OCI-M2 (cell line): ENCODE measurements around the gene FTSJ3.
A peak's percentile ranks its signal among the peaks of the same experiment; 100 is the strongest.
"Not testable (repeated sequence)": the region's sequence is repeated elsewhere in the genome, so short reads cannot be mapped to it uniquely, and the experiment has no call there.

ENCODE experiments used
- DNase-seq: peaks from one replicate; lab custom pipeline; 2025; ENCODE audit not compliant: unreplicated experiment; lab: John Stamatoyannopoulos, UW

The FTSJ3 gene, protein sequence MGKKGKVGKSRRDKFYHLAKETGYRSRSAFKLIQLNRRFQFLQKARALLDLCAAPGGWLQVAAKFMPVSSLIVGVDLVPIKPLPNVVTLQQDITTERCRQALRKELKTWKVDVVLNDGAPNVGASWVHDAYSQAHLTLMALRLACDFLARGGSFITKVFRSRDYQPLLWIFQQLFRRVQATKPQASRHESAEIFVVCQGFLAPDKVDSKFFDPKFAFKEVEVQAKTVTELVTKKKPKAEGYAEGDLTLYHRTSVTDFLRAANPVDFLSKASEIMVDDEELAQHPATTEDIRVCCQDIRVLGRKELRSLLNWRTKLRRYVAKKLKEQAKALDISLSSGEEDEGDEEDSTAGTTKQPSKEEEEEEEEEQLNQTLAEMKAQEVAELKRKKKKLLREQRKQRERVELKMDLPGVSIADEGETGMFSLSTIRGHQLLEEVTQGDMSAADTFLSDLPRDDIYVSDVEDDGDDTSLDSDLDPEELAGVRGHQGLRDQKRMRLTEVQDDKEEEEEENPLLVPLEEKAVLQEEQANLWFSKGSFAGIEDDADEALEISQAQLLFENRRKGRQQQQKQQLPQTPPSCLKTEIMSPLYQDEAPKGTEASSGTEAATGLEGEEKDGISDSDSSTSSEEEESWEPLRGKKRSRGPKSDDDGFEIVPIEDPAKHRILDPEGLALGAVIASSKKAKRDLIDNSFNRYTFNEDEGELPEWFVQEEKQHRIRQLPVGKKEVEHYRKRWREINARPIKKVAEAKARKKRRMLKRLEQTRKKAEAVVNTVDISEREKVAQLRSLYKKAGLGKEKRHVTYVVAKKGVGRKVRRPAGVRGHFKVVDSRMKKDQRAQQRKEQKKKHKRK

DNA sequence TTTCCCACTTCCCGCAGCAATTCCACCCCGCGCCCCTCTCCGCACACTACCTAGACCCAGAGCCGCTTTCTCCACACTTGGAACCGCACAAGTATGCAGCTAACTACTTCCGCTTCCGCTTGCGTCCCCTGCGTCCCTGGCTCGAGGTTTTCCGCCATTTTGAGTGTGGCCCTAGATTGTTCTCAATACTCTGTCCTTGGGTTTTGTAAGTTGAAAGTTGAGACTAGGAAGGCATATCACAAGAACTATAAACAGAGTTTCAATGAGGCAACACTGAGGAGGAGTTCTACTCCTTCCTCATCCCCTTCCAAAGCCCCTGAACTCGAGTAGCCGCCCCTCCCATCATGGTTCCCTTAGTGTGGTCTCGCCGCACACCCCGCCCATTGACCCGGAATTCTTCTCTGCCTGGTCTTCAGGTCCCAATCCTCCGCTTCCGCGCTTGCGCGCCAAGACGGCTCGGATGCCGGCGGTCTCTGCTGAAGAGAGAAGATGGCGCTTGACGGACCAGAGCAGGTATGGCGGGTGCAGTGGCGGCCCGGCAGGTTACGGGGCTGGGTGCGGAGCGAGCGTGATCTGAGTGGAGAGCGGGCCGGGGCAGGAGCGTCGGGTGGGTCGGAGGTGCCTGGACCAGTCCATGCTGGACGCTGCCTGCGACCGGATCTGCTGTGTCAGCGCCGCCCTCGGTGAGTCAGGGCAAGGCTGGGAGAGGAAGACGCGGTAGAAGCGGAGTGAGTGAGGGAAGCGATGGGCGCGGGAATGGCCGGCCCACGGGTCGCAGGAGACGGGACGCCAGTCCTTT, at the start of gene FTSJ3, which contains the start of gene PSMC5:
TSS of gene FTSJ3 (minus strand) at position 662 of the 799 bp plus-strand sequence. CDS start 761 bp downstream, outside the sequence.
TSS of gene PSMC5 (plus strand) at position 430 of the 799 bp plus-strand sequence. CDS start at position 490, 60 bp downstream.
- DNase-seq: peak; percentile 63

DNA sequence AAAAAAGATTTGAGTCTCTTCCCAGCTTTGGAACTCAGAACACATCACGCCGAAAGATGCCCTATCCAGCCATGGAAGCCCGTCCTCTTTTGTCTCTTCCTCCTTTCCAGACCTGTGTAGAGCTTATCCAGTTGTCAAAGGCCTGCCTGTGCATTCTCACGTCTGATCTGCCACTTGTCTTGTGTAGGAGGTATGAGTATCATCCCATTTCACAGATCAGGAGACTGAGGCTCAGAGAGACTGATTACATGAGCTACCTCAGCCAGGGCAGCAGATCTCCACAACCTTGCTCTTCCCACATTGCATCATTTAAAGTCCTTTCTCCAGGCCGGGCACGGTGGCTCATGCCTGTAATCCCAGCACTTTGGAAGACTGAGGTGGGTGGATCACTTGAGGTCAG, 47.2 kb upstream of the FTSJ3 start:
- not testable (repeated sequence) for DNase-seq

- DNase-seq: not testable (repeated sequence)
Measured at GRCh38 chr17:63874061-63874626, 46.7 kb upstream of the FTSJ3 start.

- DNase-seq: not testable (repeated sequence)
Measured at GRCh38 chr17:63873577-63873976, 46.1 kb upstream of the FTSJ3 start, which contains the start of gene CSH2. CSH2 (minus strand) TSS chr17:63873677; CDS start chr17:63873614, 63 bp downstream.

GRCh38 chr17:63871646-63872365, 44.3 kb upstream of the FTSJ3 start:
- not testable (repeated sequence) for DNase-seq

- not testable (repeated sequence) for DNase-seq
Measured at GRCh38 chr17:63870292-63870665, 42.8 kb upstream of the FTSJ3 start.

- DNase-seq: not testable (repeated sequence)
Measured at GRCh38 chr17:63869491-63870291, 42.2 kb upstream of the FTSJ3 start.

DNA sequence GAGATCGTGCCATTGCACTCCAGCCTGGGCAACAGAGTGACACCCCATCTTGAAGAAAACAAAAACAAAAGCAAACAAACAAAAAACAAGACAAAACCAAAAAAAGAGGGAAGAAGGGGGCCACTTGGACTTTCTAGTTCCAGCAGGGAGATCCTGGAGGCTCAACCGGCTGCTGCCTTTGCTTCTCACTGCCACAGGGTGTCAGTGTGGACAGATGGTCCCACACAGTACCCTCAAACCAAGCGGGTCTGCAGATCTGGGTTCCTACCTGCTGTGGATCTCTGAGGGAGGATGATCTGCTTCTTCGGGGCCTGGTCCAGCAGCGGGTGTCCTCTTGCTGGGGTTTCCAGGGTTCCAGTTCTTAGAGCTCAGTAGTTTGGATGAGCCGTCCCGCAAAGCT, 39.2 kb upstream of the FTSJ3 start:
- DNase-seq: not testable (repeated sequence)

DNA sequence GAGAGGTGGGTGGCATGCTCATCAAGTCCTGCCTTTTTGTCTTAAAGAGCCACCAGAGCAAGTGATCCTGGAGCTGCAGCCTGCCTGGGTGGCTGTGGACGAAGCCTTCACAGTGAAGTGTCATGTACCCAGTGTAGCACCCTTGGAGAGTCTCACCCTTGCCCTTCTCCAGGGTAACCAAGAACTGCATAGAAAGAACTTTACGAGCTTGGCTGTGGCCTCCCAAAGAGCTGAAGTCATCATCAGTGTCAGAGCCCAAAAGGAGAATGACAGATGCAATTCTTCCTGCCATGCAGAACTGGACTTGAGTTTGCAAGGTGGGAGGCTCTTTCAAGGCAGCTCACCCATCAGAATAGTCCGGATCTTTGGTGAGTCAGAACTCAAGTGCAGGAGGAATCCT, 31.8 kb upstream of the FTSJ3 start:
- no peak for DNase-seq

DNA sequence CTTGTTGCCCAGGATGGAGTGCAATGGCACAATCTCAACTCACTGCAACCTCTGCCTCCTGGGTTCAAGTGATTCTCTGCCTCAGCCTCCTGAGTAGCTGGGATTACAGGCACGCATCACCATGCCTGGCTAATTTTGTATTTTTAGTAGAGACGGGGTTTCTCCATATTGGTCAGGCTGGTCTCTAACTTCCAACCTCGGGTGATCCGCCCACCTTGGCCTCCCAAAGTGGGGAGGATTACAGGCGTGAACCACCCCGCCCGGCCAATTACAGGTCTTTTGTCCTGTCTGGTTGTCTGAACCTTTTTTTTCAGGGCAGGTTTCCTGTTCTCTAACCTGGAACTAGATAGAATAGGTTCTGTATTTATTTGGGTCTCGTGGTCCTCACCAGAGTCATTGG, 29.0 kb upstream of the FTSJ3 start:
- not testable (repeated sequence) for DNase-seq

DNA sequence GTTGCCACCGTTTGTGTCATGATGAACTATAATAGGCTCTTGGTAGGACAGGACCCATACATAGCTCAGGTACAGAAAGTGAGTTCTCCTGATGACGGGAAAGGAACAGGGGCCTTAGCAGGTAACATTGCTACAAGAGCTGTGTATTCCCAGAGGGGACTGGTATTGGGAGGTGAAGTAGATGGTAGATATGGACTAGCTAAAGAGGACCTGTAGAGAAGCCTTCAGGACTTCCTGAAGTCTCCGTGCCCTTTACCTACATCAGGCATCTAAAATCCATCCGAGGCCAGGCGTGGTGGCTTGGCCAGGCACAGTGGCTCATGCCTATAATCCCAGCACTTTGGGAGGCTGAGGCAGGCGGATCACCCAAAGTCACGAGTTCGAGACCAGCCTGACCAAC, 27.7 kb upstream of the FTSJ3 start:
- no peak for DNase-seq

- DNase-seq: no peak
Measured at GRCh38 chr17:63854709-63855108, 27.2 kb upstream of the FTSJ3 start.

DNA sequence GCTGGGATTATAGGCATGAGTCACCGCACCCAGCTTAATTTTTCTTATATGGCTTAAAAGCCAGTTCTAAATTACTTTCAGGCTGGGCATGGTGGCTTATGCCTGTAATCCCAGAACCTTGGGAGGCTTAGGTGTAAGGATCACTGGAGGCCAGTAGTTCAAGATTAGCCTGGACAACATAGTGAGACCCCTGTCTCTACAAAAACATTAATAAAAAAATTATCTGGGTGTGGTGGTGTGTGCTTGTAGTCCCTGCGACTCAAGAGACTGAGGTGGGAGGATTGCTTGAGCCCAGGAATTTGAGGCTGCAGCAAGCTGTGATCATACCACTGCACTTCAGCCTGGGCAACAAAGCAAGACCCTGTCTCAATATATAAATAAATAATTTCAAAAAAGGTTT, 25.8 kb upstream of the FTSJ3 start:
- DNase-seq: no peak

GRCh38 chr17:63850401-63850800, 22.9 kb upstream of the FTSJ3 start:
- no peak for DNase-seq

GRCh38 chr17:63848834-63849689, 21.6 kb upstream of the FTSJ3 start:
- DNase-seq: peak; percentile 50

GRCh38 chr17:63847525-63848249, 20.2 kb upstream of the FTSJ3 start:
- DNase-seq: no peak

DNA sequence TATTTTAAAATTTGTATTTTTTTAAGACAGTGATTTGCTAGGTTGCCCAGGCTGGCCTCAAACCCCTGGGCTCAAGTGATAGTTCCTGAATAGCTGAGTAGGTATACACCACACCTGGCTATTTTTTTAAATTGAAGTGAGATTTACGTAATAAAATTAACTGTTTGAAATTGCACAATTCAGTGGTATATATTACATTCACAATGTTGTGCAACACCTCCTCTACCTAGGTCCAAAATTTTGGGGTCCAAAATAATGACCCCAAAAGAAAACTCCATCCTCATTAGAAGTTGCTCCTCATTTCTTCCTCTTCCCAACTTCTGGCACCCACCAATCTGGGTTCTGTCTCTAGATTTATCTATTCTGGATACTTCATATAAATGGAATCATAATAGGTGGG, 18.0 kb upstream of the FTSJ3 start:
- DNase-seq: no peak
